Memory B cell (primary cell): ENCODE results near the gene KHDC4.

ENCODE experiments used
- ATAC-seq: fragments of 150-1000 bp; cut with Tn5 transposase; 2 replicates; pipeline ENCODE4 v1.10.0; 2021; ENCODE audit warnings: low read depth, mild to moderate bottlenecking, moderate library complexity
- DNase-seq, 2 donors: peaks; one replicate each; pipeline ENCODE4 v3.0.0; 2022; ENCODE audit warnings: low spot score in 2 of 2
- H3K27ac Mint-ChIP-seq: one replicate; pipeline ENCODE4 v1.8.0; 2022; ENCODE audit warnings: mild to moderate bottlenecking, moderate library complexity, mixed read lengths
- H3K27me3 Mint-ChIP-seq: one replicate; pipeline ENCODE4 v1.8.0; 2022; ENCODE audit warnings: mixed read lengths
- H3K36me3 Mint-ChIP-seq: one replicate; pipeline ENCODE4 v1.8.0; 2022; ENCODE audit warnings: mild to moderate bottlenecking, mixed read lengths
- H3K4me1 Mint-ChIP-seq: one replicate; pipeline ENCODE4 v1.8.0; 2022; ENCODE audit warnings: mixed read lengths
- H3K4me3 Mint-ChIP-seq: one replicate; pipeline ENCODE4 v1.8.0; 2022; ENCODE audit warnings: mild to moderate bottlenecking, moderate library complexity, mixed read lengths
- H3K9me3 Mint-ChIP-seq: one replicate; pipeline ENCODE4 v1.8.0; 2022; ENCODE audit warnings: mixed read lengths

Gene KHDC4

GRCh38 chr1:155934097-155934935, at the start of gene KHDC4:
Gene KHDC4 (minus strand): TSS chr1:155934413. CDS start chr1:155934373, 40 bp downstream.
- peaks cover 7% of the 10 kb centered on the region for H3K36me3 Mint-ChIP-seq
- no peaks in the 10 kb centered on the region for H3K9me3 Mint-ChIP-seq
- peak within 1 kb of the TSS; percentile 43 for H3K4me3 Mint-ChIP-seq
- no peaks in the 10 kb centered on the region for H3K27me3 Mint-ChIP-seq
- DNase-seq, result peak; percentile 85 to 93
- no peak within 1 kb of the TSS for H3K27ac Mint-ChIP-seq
- peaks cover 12% of the 10 kb centered on the region for H3K4me1 Mint-ChIP-seq
- peak; percentile 90 for ATAC-seq

GRCh38 chr1:155983191-155984024, 49.2 kb upstream of the KHDC4 start:
- Mint-ChIP-seq H3K27ac (peak overlapping the region; percentile 91), H3K36me3 (no peaks in the 10 kb centered on the region), H3K4me3 (peak overlapping the region; percentile 62), H3K27me3 (no peaks in the 10 kb centered on the region), H3K9me3 (no peaks in the 10 kb centered on the region), H3K4me1 (peaks cover 40% of the 10 kb centered on the region)
- peak; percentile 86 for ATAC-seq
- peak in 1 of 2 donors; percentile 56 for DNase-seq

- Mint-ChIP-seq H3K9me3 (no peaks in the 10 kb centered on the region), H3K4me1 (peaks cover 40% of the 10 kb centered on the region), H3K27me3 (no peaks in the 10 kb centered on the region), H3K36me3 (peaks cover 5% of the 10 kb centered on the region), H3K4me3 (peak overlapping the region; percentile 86), H3K27ac (peak overlapping the region; percentile 91)
- no peak for ATAC-seq
- DNase-seq, result no peak
Measured at GRCh38 chr1:155982106-155982505, 47.9 kb upstream of the KHDC4 start.

GRCh38 chr1:155981266-155982088, 47.3 kb upstream of the KHDC4 start:
- DNase-seq, result peak in 1 of 2 donors; percentile 37
- Mint-ChIP-seq H3K27ac (peak overlapping the region; percentile 91), H3K27me3 (no peaks in the 10 kb centered on the region), H3K4me1 (peaks cover 40% of the 10 kb centered on the region), H3K9me3 (no peaks in the 10 kb centered on the region), H3K4me3 (peak overlapping the region; percentile 86), H3K36me3 (peaks cover 11% of the 10 kb centered on the region)
- peak; percentile 57 for ATAC-seq

- peaks cover 17% of the 10 kb centered on the region for H3K36me3 Mint-ChIP-seq
- no peak for ATAC-seq
- no peaks in the 10 kb centered on the region for H3K27me3 Mint-ChIP-seq
- H3K27ac Mint-ChIP-seq, result peak overlapping the region; percentile 91
- DNase-seq, result no peak
- H3K9me3 Mint-ChIP-seq, result no peaks in the 10 kb centered on the region
- H3K4me3 Mint-ChIP-seq, result peak overlapping the region; percentile 86
- peaks cover 54% of the 10 kb centered on the region for H3K4me1 Mint-ChIP-seq
Measured at GRCh38 chr1:155979597-155980343, 45.6 kb upstream of the KHDC4 start.

- no peaks in the 10 kb centered on the region for H3K9me3 Mint-ChIP-seq
- peak overlapping the region; percentile 91 for H3K27ac Mint-ChIP-seq
- DNase-seq (no peak), ATAC-seq (no peak)
- peak overlapping the region; percentile 86 for H3K4me3 Mint-ChIP-seq
- peaks cover 21% of the 10 kb centered on the region for H3K36me3 Mint-ChIP-seq
- peaks cover 57% of the 10 kb centered on the region for H3K4me1 Mint-ChIP-seq
- H3K27me3 Mint-ChIP-seq, result no peaks in the 10 kb centered on the region
Measured at GRCh38 chr1:155978973-155979429, 44.8 kb upstream of the KHDC4 start.

- Mint-ChIP-seq H3K9me3 (no peaks in the 10 kb centered on the region), H3K27me3 (no peaks in the 10 kb centered on the region), H3K4me3 (peak within 1 kb of the TSS; percentile 86), H3K27ac (peak within 1 kb of the TSS; percentile 91), H3K4me1 (peaks cover 53% of the 10 kb centered on the region), H3K36me3 (peaks cover 21% of the 10 kb centered on the region)
- peak; percentile 81 for ATAC-seq
- DNase-seq, result peak; percentile 67 to 70
Measured at GRCh38 chr1:155978325-155978972, 44.2 kb upstream of the KHDC4 start, which contains the start of gene ARHGEF2. Gene ARHGEF2 (minus strand): TSS chr1:155978547. CDS start chr1:155978427, 120 bp downstream.

GRCh38 chr1:155977690-155978324, 43.6 kb upstream of the KHDC4 start:
- Mint-ChIP-seq H3K9me3 (no peaks in the 10 kb centered on the region), H3K27ac (peak overlapping the region; percentile 91), H3K36me3 (peaks cover 23% of the 10 kb centered on the region), H3K27me3 (no peaks in the 10 kb centered on the region), H3K4me3 (peak overlapping the region; percentile 86), H3K4me1 (peaks cover 56% of the 10 kb centered on the region)
- ATAC-seq (peak; percentile 10), DNase-seq (no peak)

GRCh38 chr1:155976913-155977689, 42.9 kb upstream of the KHDC4 start:
- Mint-ChIP-seq H3K27me3 (no peaks in the 10 kb centered on the region), H3K4me3 (peak overlapping the region; percentile 86), H3K27ac (peak overlapping the region; percentile 91), H3K9me3 (no peaks in the 10 kb centered on the region), H3K4me1 (peaks cover 56% of the 10 kb centered on the region), H3K36me3 (peaks cover 24% of the 10 kb centered on the region)
- no peak for DNase-seq
- ATAC-seq, result no peak

GRCh38 chr1:155976062-155976912, 42.1 kb upstream of the KHDC4 start:
- H3K4me3 Mint-ChIP-seq, result peak overlapping the region; percentile 86
- ATAC-seq (no peak), DNase-seq (no peak)
- peaks cover 54% of the 10 kb centered on the region for H3K4me1 Mint-ChIP-seq
- H3K9me3 Mint-ChIP-seq, result no peaks in the 10 kb centered on the region
- no peaks in the 10 kb centered on the region for H3K27me3 Mint-ChIP-seq
- peaks cover 27% of the 10 kb centered on the region for H3K36me3 Mint-ChIP-seq
- peak overlapping the region; percentile 91 for H3K27ac Mint-ChIP-seq
